Dedifferentiated amniotic fluid mesenchymal stem cell (primary cell): ENCODE data around the gene ABHD14A.
"Not testable (repeated sequence)": the region's sequence is repeated elsewhere in the genome, so short reads cannot be mapped to it uniquely, and the experiment has no call there.

Experiments used
- DNase-seq: peaks from one replicate; pipeline ENCODE4 v3.0.0-alpha.2; 2016; ENCODE audit errors: extremely low spot score

The ABHD14A gene

GRCh38 chr3:51974963-51975851, at the start of gene ABHD14A:
TSS of gene ABHD14A (plus strand) at chr3:51975064. CDS start at chr3:51975136, 72 bp downstream.
- DNase-seq: peak; percentile 49

- DNase-seq: no peak
Observed at GRCh38 chr3:51927061-51927977, 47.5 kb upstream of the ABHD14A start.

GRCh38 chr3:51928438-51928837, 46.4 kb upstream of the ABHD14A start:
- DNase-seq: no peak

- DNase-seq: not testable (repeated sequence)
Observed at GRCh38 chr3:51928981-51929380, 45.9 kb upstream of the ABHD14A start.

GRCh38 chr3:51929420-51930003, 45.4 kb upstream of the ABHD14A start:
- no peak for DNase-seq

GRCh38 chr3:51930439-51930838, 44.4 kb upstream of the ABHD14A start:
- DNase-seq: no peak

- no peak for DNase-seq
Observed at GRCh38 chr3:51931756-51932155, 43.1 kb upstream of the ABHD14A start.

- DNase-seq: no peak
Observed at GRCh38 chr3:51932471-51933370, 42.1 kb upstream of the ABHD14A start.

GRCh38 chr3:51933471-51934138, 41.3 kb upstream of the ABHD14A start:
- DNase-seq: no peak

- DNase-seq: no peak
Observed at GRCh38 chr3:51934139-51934850, 40.6 kb upstream of the ABHD14A start.

GRCh38 chr3:51934991-51935885, 39.6 kb upstream of the ABHD14A start:
- no peak for DNase-seq

GRCh38 chr3:51935886-51936755, 38.7 kb upstream of the ABHD14A start:
- DNase-seq: no peak

- no peak for DNase-seq
Observed at GRCh38 chr3:51937014-51937413, 37.9 kb upstream of the ABHD14A start.

GRCh38 chr3:51937611-51938450, 37.0 kb upstream of the ABHD14A start:
- DNase-seq: no peak

GRCh38 chr3:51938780-51939425, 36.0 kb upstream of the ABHD14A start:
- no peak for DNase-seq
